OCI-LY3 (cell line): ENCODE measurements around the gene CADPS2.

Experiments used
- EZH2phosphoT487 ChIP-seq: fragments of 200-600 bp; shearing (Covaris generic); IDR thresholded peaks from 2 replicates; pipeline ENCODE4 v1.6.1; 2018; ENCODE audit warnings: antibody characterized with exemption, mixed run types, low read depth
- TF ChIP-seq, protein P1 (sequence below): fragments of 200-600, 300-600 bp; sonication (generic); IDR thresholded peaks from 2 replicates; pipeline ENCODE4 v1.5.1; 2014; ENCODE audit warnings: antibody characterized with exemption, low read length, low read depth

DNA sequence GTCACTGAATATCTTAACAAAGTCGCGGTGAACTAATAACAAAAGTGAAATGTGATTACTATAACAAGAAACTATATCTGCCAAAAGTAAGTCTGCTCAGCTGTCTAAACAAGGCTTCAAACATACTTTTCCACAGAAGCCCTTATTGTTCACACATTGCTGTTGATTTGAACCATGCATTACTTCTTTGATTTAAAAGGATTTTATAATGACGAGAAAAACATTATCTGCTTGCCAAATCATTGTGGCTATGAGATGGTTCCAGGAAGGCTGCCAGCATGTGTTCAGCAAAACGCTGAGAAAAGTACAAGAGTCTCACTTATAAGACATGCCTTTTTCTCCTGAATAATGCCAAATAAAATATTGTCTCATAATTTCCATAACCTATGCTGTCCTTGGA lies 211.8 kb downstream of the CADPS2 start:
- TF ChIP-seq, protein P1, sequence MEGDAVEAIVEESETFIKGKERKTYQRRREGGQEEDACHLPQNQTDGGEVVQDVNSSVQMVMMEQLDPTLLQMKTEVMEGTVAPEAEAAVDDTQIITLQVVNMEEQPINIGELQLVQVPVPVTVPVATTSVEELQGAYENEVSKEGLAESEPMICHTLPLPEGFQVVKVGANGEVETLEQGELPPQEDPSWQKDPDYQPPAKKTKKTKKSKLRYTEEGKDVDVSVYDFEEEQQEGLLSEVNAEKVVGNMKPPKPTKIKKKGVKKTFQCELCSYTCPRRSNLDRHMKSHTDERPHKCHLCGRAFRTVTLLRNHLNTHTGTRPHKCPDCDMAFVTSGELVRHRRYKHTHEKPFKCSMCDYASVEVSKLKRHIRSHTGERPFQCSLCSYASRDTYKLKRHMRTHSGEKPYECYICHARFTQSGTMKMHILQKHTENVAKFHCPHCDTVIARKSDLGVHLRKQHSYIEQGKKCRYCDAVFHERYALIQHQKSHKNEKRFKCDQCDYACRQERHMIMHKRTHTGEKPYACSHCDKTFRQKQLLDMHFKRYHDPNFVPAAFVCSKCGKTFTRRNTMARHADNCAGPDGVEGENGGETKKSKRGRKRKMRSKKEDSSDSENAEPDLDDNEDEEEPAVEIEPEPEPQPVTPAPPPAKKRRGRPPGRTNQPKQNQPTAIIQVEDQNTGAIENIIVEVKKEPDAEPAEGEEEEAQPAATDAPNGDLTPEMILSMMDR = no peak
- no peak for TF ChIP-seq EZH2phosphoT487
